GM12872 (cell line): ENCODE measurements around the gene CCDC9B.

Experiments
- CTCF ChIP-seq: IDR thresholded peaks from 3 replicates; pipeline ENCODE4 v1.5.1; 2011; ENCODE audit warnings: low read depth, mild to moderate bottlenecking, low read length, moderate library complexity; ENCODE audit not compliant: insufficient read depth

CCDC9B gene

GRCh38 chr15:40335938-40336743 lies 4.6 kb downstream of the CCDC9B start:
- no peak for TF ChIP-seq CTCF

GRCh38 chr15:40334941-40335795 lies 5.6 kb downstream of the CCDC9B start:
- no peak for TF ChIP-seq CTCF

- TF ChIP-seq CTCF, result no peak
Observed at GRCh38 chr15:40334541-40334940, 6.2 kb downstream of the CCDC9B start.

- TF ChIP-seq CTCF, result no peak
Observed at GRCh38 chr15:40333922-40334492, 6.7 kb downstream of the CCDC9B start.

- no peak for TF ChIP-seq CTCF
Observed at GRCh38 chr15:40332113-40332781, 8.5 kb downstream of the CCDC9B start.

GRCh38 chr15:40331637-40332036 lies 9.1 kb downstream of the CCDC9B start:
- TF ChIP-seq CTCF, result no peak

- TF ChIP-seq CTCF, result no peak
Observed at GRCh38 chr15:40331026-40331425, 9.7 kb downstream of the CCDC9B start.
